Measurements from ENCODE around the gene PTPN18. TPM values are rescaled to one million over a fixed set of nuclear protein-coding genes. Genes with fewer than 3 reads are reported as not detected.

The PTPN18 gene
- total RNA-seq, 2 donors from 2014 or later: 16.4 to 19.6 TPM

- H3K4me1 Mint-ChIP-seq: peaks cover 15% of the 10 kb centered on the region
- no peak overlapping the region for H3K4me3 ChIP-seq (ENCODE audit: low read length)
- TF ChIP-seq, protein P1, sequence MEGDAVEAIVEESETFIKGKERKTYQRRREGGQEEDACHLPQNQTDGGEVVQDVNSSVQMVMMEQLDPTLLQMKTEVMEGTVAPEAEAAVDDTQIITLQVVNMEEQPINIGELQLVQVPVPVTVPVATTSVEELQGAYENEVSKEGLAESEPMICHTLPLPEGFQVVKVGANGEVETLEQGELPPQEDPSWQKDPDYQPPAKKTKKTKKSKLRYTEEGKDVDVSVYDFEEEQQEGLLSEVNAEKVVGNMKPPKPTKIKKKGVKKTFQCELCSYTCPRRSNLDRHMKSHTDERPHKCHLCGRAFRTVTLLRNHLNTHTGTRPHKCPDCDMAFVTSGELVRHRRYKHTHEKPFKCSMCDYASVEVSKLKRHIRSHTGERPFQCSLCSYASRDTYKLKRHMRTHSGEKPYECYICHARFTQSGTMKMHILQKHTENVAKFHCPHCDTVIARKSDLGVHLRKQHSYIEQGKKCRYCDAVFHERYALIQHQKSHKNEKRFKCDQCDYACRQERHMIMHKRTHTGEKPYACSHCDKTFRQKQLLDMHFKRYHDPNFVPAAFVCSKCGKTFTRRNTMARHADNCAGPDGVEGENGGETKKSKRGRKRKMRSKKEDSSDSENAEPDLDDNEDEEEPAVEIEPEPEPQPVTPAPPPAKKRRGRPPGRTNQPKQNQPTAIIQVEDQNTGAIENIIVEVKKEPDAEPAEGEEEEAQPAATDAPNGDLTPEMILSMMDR (conservative IDR thresholded peaks at IDR 0.05): peak; percentile 70
- H3K27me3 Mint-ChIP-seq (ENCODE audit: insufficient read depth): no peaks in the 10 kb centered on the region
- H3K36me3 ChIP-seq (ENCODE audit: control insufficient read depth, insufficient read depth, low read length): no peaks in the 10 kb centered on the region
- no peak overlapping the region for H3K9ac ChIP-seq (ENCODE audit: extremely low read depth, low read length, poor library complexity, severe bottlenecking)
- peak; percentile 71 for DNase-seq
- no peak overlapping the region for H3K27ac Mint-ChIP-seq
- no peaks in the 10 kb centered on the region for H3K27me3 ChIP-seq (ENCODE audit: control insufficient read depth, insufficient read depth, low read length, poor library complexity, severe bottlenecking)
- H3K36me3 Mint-ChIP-seq (ENCODE audit: low read depth): peaks cover 20% of the 10 kb centered on the region
- no peaks in the 10 kb centered on the region for H3K9me3 Mint-ChIP-seq
- 84 to 92% methylated on average over 9 to 11 of the region's 11 CpGs for WGBS, 2 experiments (ENCODE audit: insufficient coverage in 1 of 2, insufficient read length in 1 of 2)
- H3K27ac ChIP-seq (ENCODE audit: low read depth, low read length): no peak overlapping the region
- H3K4me1 ChIP-seq (ENCODE audit: control insufficient read depth, insufficient read depth, low read length): peaks cover 9% of the 10 kb centered on the region
- H3K9me3 ChIP-seq (ENCODE audit: control insufficient read depth, low read length): no peaks in the 10 kb centered on the region
- no peak overlapping the region for H3K4me3 Mint-ChIP-seq
Observed at GRCh38 chr2:130376433-130377293, 20.8 kb downstream of the PTPN18 start.

- Mint-ChIP-seq H3K27me3 (ENCODE audit: insufficient read depth) (no peaks in the 10 kb centered on the region), H3K4me3 (no peak overlapping the region)
Observed at GRCh38 chr2:130377491-130377890, 21.6 kb downstream of the PTPN18 start.

GRCh38 chr2:130378206-130378897 is 22.5 kb downstream of the PTPN18 start:
- Histone ChIP-seq H3K4me3 (ENCODE audit: low read length) (no peak overlapping the region), H3K9ac (ENCODE audit: extremely low read depth, low read length, poor library complexity, severe bottlenecking) (no peak overlapping the region), H3K4me1 (ENCODE audit: control insufficient read depth, insufficient read depth, low read length) (peaks cover 8% of the 10 kb centered on the region), H3K36me3 (ENCODE audit: control insufficient read depth, insufficient read depth, low read length) (no peaks in the 10 kb centered on the region), H3K9me3 (ENCODE audit: control insufficient read depth, low read length) (no peaks in the 10 kb centered on the region), H3K27ac (ENCODE audit: low read depth, low read length) (no peak overlapping the region), H3K27me3 (ENCODE audit: control insufficient read depth, insufficient read depth, low read length, poor library complexity, severe bottlenecking) (no peaks in the 10 kb centered on the region)
- Mint-ChIP-seq H3K4me1 (peaks cover 9% of the 10 kb centered on the region), H3K27me3 (ENCODE audit: insufficient read depth) (no peaks in the 10 kb centered on the region), H3K9me3 (no peaks in the 10 kb centered on the region), H3K27ac (no peak overlapping the region), H3K4me3 (no peak overlapping the region), H3K36me3 (ENCODE audit: low read depth) (peaks cover 31% of the 10 kb centered on the region)
- TF ChIP-seq, protein P1 (conservative IDR thresholded peaks at IDR 0.05): no peak
- DNase-seq: no peak
- 91 to 100% methylated on average over 1 to 3 of the region's 3 CpGs for WGBS, 2 experiments (ENCODE audit: insufficient coverage in 1 of 2, insufficient read length in 1 of 2)

More at GRCh38 chr2:130377491-130377890, 21.6 kb downstream of the PTPN18 start:
- H3K27ac Mint-ChIP-seq: peak overlapping the region; percentile 48
- TF ChIP-seq, protein P1 (conservative IDR thresholded peaks at IDR 0.05): no peak
- H3K27ac ChIP-seq (ENCODE audit: low read depth, low read length): no peak overlapping the region
- no peak overlapping the region for H3K9ac ChIP-seq (ENCODE audit: extremely low read depth, low read length, poor library complexity, severe bottlenecking)
- DNase-seq: no peak
- H3K36me3 Mint-ChIP-seq (ENCODE audit: low read depth): peaks cover 27% of the 10 kb centered on the region
- no peaks in the 10 kb centered on the region for H3K9me3 Mint-ChIP-seq
- H3K4me1 Mint-ChIP-seq: peaks cover 12% of the 10 kb centered on the region
- H3K36me3 ChIP-seq (ENCODE audit: control insufficient read depth, insufficient read depth, low read length): no peaks in the 10 kb centered on the region
- no peak overlapping the region for H3K4me3 ChIP-seq (ENCODE audit: low read length)
- H3K27me3 ChIP-seq (ENCODE audit: control insufficient read depth, insufficient read depth, low read length, poor library complexity, severe bottlenecking): no peaks in the 10 kb centered on the region
- 88 to 89% methylated on average over 5 of the region's 5 CpGs for WGBS, 2 experiments (ENCODE audit: insufficient coverage in 1 of 2, insufficient read length in 1 of 2)
- H3K9me3 ChIP-seq (ENCODE audit: control insufficient read depth, low read length): no peaks in the 10 kb centered on the region
- peaks cover 9% of the 10 kb centered on the region for H3K4me1 ChIP-seq (ENCODE audit: control insufficient read depth, insufficient read depth, low read length)

All from endodermal cell (in vitro differentiated cells).